LoVo (cell line): ENCODE data around the gene CPTP.
"Not testable (repeated sequence)": the region's sequence is repeated elsewhere in the genome, so short reads cannot be mapped to it uniquely, and the experiment has no call there.

Experiments
- DNase-seq: peaks from one replicate; pipeline ENCODE4 v3.0.0-alpha.2; 2016; ENCODE audit warnings: low spot score

CPTP gene

DNA sequence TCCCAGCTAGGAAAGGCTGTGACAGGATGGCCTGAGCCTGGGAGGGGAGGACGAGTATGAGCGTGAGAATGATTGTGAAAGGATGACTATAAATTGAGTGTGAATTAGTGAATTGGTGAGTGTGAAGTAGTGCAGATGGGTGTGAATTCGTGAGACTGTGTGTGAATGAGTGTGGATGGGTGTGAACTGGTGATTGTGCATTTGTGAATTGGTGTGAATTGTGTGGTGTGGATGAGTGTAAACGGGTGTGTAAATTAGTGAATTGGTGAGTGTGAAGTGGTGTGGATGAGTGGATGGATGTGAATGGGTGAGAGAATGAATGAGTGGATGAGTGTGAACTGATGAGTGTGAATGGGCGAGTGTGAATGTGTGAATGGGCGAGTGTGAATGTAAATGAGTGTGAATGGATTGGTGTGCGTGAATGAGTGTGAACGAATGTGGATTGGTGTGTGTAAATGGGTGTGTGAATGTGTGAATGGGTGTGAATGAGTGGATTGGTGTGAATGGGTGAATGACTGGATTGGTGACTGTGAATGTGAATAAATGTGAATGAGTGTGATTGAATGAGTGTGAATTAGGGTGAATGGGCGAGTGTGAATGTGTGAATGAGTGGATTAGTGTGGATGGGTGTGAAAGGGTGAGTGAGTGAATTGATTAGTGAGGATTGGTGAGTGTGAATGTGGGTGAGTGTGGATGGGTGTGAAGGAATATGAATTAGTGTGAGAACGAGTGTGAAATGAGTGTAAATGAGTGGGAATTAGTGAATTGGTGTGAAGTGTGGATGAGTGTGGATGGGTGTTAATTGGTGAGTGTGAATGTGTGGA, 41.5 kb downstream of the CPTP start:
- DNase-seq = no peak

DNA sequence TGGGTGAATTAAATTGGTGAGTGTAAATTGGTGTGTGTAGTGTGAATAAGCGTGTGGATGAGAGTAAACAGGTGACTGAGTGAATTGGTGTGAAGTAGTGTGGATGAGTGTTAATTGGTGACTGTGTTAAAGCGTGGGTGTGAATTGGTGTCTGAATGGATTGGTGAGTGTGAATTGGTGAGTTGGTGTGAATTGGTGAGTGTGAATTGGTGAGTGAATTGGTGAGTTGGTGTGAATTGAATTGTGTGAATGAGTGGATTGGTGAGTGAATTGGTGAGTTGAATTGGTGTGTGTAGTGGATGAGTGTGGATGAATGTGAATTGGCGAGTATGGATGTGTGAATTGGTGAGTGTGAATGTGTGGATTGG, 42.1 kb downstream of the CPTP start:
- no peak for DNase-seq

DNA sequence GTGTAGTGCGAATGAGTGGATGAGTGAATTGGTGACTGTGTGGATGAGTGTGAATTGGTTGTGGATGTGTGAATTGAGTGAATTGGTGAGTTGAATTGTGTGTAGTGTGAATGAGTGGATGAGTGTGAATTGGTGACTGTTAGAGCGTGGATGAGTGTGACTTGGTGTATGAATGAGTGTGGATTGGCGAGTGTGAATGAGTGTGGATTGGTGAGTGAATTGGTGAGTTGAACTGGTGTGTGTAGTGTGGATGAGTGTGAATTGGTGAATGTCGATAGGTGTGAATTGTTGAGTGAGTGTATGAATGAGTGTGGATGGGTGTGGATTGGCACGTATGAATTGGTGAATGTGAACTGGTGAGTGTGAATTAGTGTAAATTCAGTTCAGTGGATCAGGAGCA, 42.7 kb downstream of the CPTP start:
- no peak for DNase-seq

DNA sequence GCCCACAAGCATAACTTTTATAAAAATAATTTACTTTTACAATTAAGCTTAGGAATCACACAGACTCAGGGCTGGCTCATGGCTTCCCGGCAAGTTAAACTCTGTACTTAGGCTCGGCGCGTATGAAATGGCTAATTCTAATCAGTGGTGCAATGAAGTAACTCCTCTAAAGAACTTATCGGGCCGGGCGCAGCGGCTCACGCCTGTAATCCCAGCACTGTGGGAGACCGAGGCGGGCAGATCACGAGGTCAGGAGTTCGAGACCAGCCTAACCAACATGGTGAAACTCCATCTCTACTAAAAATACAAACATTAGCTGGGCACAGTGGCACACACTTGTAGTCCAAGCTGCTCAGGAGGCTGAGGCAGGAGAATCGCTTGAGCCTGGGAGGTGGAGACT, 45.5 kb downstream of the CPTP start:
- DNase-seq = not testable (repeated sequence)

DNA sequence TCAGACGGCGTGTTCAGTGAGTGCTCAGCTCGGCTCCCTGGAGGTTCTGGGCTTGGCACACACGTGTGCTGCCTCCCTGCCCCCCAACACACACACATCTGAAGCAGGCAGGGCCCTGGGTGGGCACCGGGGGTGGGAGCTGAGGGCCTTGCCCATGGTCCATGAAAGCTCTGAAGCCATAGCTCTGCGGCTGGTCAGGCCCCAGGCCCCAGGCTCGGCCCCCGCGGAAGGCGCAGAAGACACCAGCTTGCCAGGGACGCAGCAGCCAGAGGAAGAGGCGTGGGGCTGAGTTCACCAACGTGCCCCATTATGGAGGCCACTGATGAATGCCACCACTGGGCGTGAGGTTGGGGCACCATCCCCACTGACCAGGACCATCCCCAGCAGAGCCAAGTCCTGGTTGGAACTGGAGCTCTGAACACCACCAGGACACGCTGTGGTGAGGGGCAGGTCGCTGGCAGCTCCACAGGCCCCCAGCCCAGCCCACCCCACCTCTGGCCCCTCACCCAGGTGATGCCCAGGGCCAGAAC, 46.2 kb downstream of the CPTP start:
- DNase-seq = no peak

DNA sequence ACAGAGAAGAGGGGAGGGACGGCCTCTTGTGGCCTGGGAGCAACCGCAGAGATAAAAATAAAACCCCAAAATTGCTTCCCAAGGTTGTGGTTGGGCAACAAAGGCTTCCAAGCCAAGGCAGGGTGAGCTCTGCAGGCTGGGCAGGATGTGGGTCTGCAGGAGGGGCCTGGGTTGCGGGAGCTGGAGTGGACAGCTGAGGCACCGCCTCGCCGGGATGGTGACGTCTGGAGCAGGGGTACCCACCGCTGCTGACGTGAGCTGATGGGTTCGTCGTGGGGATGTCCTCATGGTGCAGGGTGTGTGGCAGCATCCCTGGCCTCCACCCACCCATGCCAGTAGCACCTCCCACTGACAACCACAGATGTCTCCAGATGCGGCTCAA, 46.8 kb downstream of the CPTP start:
- DNase-seq = no peak

DNA sequence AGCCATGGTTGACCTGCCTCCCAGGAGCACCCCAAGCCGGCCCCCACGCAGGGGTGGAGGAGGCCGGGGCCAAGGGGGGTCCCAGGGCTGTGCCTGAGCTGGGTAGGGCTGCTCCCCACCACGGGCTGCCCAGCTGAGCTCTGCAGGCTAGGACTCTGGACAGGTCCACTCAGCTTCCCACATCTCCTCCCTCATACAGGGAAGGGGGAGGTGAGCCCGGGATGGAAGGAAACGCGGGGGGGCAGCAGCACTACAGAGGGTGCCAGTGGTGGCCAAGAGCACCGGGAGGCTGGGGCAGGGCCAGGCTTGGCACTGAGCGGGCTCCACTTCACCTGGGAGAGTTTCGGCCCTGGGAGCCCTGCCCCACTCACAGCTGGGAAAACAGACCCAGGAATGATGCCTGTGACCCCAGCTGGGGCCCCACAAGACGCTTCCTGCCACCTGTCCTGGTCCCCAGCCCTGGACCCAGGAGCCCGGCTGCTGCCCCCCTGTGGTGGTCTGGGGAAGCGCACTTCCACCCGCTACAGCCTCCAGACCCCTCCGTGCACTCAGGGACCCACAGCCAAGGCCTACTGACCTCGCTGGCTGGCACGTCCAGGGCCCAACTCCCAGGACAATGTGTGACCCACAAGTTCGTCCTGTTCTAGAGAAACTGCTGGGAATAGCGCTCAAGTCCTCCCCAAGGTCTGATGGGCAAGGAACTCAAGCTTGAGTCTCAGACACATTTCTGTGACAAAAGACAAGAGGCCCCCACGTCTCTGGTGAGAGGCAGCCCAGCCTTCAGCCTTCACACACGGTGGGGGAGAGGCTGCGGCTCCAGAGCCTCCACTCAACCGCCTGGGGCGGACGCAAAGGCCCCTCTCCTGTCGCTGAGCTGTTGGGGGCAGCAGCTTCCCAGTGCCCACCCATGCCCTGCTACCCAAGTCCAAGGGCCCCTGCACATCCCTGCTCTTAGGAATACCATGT, 47.4 kb downstream of the CPTP start:
- peak; percentile 37 for DNase-seq

DNA sequence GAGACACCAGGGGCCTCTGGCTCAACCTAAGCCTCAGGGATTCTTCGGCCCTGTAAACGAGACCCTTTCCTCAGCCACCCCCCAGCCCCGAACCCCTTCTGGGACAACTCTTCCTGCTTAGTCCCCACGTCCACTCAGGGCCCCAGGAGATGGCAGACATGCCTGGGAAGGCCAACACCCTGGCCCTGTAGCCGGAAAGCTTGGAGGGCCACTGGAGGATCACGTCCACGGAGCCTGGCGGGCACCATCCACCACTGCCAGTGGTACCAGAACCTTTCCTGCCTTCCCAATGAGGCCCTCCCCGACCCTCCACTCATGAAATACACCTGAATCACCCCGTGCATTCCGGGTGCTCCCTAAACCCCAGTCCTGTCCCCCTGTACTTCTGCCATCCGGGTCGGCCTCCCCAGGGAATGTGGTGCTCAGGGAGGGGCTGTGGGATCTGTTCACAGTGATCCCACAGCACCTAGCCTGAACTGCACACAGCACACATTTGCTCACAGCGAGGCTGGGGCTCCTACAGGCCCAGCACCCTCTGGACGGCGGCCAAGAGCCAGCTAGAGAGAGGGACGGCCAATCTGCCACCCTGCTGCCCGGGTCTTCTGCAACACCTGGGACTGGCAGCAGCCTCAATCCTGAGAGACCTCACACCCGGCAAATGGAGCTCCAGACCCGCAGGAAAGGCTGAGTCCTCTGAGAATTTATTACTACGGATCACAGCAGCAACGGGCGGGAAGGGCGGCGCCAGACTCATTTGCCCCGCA, 48.6 kb downstream of the CPTP start:
- DNase-seq = no peak

DNA sequence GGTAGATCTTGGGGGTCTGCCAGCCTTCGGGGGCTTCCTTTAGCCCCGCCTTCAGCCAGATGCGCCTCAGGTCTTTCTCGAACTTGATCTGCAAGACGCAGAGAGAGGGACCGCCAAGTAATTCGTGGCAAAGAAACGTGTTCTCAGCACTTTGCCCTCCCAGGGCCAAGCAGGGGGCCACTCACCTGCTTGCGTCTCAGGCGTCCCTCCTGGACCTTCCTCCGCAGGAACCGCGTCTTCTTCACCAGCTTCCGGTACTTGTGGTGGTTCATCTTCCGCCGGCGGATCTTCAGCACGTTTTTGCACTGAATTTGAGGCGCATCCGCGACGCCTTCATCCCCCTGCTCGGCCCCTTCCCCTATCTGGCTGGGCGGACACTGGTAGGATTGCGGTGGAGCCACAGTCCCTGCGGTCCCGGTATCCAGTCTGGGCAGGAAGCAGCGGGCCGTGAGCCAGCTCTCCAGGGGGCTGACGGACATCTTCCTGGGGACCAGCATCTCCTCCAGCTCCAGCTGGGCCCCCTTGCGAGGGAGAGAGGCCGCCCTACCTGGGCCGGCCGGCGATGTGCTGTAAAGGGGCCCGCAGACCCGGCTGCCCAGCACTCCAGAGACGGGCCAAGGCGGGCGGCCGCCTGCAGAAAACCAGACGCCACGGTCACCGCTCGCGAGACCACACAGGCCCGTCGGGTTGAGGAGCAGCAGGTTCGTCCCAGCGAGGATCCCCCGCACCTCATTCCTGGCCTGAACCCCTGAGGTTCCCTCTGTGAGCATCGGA, 49.4 kb downstream of the CPTP start:
- DNase-seq = no peak

DNA sequence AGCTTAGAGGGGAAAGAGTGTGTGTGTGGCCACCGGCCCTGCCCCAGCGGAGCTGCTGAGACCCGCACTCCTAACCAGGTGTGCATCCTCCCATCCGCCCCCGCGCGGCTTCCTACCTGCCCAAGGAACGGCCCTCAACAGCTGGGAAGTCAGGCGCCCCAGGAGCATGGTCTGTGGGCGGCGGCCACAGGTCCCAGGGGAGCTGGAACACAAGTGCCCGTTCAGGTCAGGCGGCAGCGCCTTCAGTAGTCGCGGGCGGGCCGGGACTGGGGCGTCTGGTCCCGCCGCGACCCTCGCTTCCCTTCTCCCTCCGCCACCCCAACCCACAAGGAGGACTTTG, 50.0 kb downstream of the CPTP start:
- no peak for DNase-seq

DNA sequence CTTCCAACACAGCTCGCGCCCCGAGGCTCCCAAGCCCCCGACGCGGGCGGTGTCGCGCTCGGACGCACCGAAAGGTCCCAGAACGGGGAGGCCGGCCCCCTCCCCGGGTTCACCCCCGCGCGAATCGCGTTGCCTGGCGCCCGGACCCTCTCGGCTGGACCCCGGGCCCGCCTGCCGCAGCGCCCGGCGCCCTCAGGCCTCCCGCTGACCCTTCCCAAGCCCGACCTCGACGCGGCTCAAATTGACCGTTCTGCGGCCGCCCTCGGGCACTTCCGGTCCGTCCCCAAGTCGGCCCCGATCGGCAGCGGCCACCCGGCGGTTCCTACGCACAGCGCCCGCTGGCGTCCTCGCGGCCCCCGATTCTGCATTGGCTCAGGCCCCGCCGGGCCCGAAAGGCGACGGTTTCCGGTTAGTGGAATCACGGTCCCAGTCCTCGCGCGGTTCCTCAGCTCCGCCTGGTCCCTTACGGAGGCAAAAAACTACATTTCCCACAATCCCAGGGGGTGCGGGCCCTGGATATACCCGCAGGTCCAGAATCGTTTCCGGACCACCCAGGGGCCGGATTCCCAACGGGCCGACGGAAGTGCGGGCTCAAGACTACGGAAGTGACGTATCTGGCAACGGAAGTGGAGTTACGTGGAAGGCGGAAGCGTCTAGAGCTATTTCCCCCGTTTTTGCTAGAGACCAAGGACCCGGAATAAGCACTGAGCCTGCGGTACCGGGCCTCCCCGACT, 50.5 kb downstream of the CPTP start, which contains the start of gene AURKAIP1:
TSS of gene AURKAIP1 (minus strand) at position 279 of the 734 bp plus-strand sequence. CDS start 451 bp downstream, outside the sequence.
- peak; percentile 99 for DNase-seq

DNA sequence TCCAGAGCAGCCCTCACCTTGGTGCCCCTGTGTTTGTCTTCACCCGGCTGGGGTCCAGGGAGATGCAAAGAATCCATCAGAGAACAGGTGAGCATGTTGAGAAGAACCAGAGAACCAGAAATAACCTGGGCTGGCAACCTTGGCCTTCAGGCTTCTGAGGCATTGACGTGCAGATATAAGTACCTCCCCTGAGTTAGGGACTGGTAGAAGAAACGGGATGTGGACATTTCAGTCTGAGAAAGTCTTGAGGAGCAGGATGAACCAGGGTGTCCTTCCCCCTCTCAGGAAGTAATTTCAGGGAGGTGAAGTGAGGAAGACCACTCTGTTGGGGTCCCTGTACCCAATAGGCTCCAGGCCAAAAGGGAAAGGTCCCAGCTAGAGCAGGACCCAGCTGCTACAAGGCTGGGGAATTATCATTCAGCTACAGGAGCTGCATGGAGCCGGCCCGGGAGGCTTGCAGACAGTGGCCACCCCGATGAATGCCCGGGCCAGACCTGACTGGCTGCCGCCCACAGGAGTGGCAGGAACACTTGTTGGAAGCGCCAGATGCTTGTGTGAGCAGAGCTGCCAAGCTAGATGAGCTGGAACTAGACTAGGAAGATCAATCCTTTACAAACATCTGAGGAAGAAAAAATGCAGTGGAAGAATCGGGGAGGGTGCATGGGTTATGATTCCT, 52.1 kb downstream of the CPTP start:
- no peak for DNase-seq

DNA sequence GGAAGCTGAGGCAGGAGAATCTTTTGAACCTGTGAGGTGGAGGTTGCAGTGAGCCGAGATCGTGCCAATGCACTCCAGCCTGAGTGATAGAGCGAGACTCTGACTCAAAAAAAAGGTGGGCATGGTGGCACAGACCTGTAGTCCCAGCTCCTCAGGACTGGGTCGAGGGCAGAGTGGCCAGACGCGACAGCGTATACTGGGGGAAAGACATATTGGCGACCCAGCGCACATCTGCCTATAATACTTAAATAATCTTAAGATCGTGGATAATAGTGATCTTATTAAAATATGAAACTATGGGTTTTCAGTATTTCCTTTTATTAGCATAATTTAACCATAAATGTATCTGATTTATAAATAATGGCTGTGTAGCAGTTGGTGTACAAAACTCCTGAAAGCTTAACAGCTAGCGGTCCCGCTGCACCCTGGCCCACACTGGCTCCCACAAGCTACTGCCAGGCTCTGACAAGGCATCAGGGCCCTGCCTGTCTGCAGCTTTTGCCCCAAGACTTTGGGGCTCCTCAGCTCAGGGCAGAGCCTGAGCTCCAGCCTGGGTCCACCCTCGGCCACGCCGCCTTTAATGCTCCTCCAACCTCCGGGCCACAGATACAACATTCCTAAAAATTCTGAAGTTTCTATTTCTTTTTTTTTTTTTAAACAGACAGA, 53.1 kb downstream of the CPTP start:
- DNase-seq = no peak
